ENCODE measurements around the gene MLST8. TPM values are rescaled to one million over a fixed set of nuclear protein-coding genes. Genes with fewer than 3 reads are reported as not detected.

MLST8 gene
- total and polyA plus RNA-seq, 2 donors (not counting 3 experiments of a cell fraction or from before 2014, with no cell fraction given): 36.9 to 129 TPM

DNA sequence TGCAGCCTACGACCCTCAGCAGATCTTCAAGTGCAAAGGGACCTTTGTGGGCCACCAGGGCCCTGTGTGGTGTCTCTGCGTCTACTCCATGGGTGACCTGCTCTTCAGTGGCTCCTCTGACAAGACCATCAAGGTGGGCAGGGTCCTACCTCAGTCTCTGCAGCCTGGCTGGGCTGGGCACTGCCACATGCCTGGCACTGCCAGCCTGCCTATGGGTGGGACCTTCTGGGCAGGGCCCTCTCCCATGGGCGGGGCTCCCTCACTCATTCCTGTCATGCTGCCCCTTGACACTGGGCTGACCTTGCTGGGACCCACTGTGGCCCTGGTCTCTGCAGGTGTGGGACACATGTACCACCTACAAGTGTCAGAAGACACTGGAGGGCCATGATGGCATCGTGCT is 31.3 kb upstream of the MLST8 start:
- Histone ChIP-seq H3K27ac (ENCODE audit: insufficient read depth, low read depth, low read length) (no peak overlapping the region), H3K79me2 (ENCODE audit: control insufficient read depth, insufficient read depth, low read length) (peaks cover 35% of the 10 kb centered on the region), H3K27me3 (ENCODE audit: control insufficient read depth in 2 of 2, insufficient read depth in 2 of 2, low read length in 2 of 2) (no peaks in the 10 kb centered on the region), H3K4me3 (replicated peaks in 1 of 3; ENCODE audit: insufficient read depth in 1 of 3, low read depth in 1 of 3, low read length in 3 of 3) (no peak overlapping the region), H4K20me1 (replicated peaks; ENCODE audit: control insufficient read depth, extremely low read depth, insufficient read depth, low read length) (no peaks in the 10 kb centered on the region), H3K4me2 (ENCODE audit: insufficient read depth, low read length) (no peak overlapping the region), H2AFZ (ENCODE audit: low read depth, low read length) (no peak overlapping the region), H3K4me1 (ENCODE audit: control insufficient read depth, extremely low read depth, insufficient read depth, low read length) (peaks cover 24% of the 10 kb centered on the region), H3K9me3 (replicated peaks; ENCODE audit: control insufficient read depth, insufficient read depth, low read length) (no peaks in the 10 kb centered on the region), H3K9ac (replicated peaks; ENCODE audit: extremely low read depth, insufficient read depth, low read length) (no peak overlapping the region), H3K36me3 (ENCODE audit: control insufficient read depth in 2 of 2, extremely low read depth in 1 of 2, insufficient read depth in 2 of 2, low read length in 2 of 2) (peaks cover 23 to 46% of the 10 kb centered on the region in 2 experiments), H3K9me1 (replicated peaks; ENCODE audit: control insufficient read depth, extremely low read depth, insufficient read depth, low read length) (no peaks in the 10 kb centered on the region)
- intact Hi-C loops (cut with micrococcal nuclease): no loop called here
- BruUV-seq (replicated peaks): no TSS peak
- ChIA-PET POLR2A (interaction anchor here (1.0 kb wide), 1 partner anchor 18 kb away, joined by 5 read pairs; the partner anchor contains the start of gene TRAF7), CTCF (interaction anchor here (1.2 kb wide), 2 partner anchors 15 to 20 kb away, joined by 3 to 4 read pairs; no protein-coding TSS in a partner anchor)
- DNase-seq (ENCODE audit: low read depth, low spot score) (no peak), FAIRE-seq (no peak)
- dilution Hi-C loops (cut with MboI; ENCODE audit: extremely low pct_ligation_motif_present, low sequenced_read_pairs): loop anchor here (25.0 kb wide), 1 partner anchor 137 kb away; the partner anchor contains the start of genes NHERF2, NTHL1 and TSC2
- TF ChIP-seq, protein P1, sequence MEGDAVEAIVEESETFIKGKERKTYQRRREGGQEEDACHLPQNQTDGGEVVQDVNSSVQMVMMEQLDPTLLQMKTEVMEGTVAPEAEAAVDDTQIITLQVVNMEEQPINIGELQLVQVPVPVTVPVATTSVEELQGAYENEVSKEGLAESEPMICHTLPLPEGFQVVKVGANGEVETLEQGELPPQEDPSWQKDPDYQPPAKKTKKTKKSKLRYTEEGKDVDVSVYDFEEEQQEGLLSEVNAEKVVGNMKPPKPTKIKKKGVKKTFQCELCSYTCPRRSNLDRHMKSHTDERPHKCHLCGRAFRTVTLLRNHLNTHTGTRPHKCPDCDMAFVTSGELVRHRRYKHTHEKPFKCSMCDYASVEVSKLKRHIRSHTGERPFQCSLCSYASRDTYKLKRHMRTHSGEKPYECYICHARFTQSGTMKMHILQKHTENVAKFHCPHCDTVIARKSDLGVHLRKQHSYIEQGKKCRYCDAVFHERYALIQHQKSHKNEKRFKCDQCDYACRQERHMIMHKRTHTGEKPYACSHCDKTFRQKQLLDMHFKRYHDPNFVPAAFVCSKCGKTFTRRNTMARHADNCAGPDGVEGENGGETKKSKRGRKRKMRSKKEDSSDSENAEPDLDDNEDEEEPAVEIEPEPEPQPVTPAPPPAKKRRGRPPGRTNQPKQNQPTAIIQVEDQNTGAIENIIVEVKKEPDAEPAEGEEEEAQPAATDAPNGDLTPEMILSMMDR (IDR thresholded peaks at IDR 0.05; ENCODE audit: extremely low read depth in 1 of 2, insufficient read depth in 1 of 2, low read depth in 1 of 2, low read length in 2 of 2): no peak
- TF ChIP-seq, protein P2, sequence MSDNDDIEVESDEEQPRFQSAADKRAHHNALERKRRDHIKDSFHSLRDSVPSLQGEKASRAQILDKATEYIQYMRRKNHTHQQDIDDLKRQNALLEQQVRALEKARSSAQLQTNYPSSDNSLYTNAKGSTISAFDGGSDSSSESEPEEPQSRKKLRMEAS (IDR thresholded peaks at IDR 0.05; ENCODE audit: insufficient read depth, insufficient read length): no peak
- no peak for TF ChIP-seq JUN (IDR thresholded peaks at IDR 0.05; ENCODE audit: borderline replicate concordance, insufficient read depth, insufficient read length, low read depth)
- TF ChIP-seq EZH2 (IDR thresholded peaks at IDR 0.05; ENCODE audit: borderline replicate concordance, low read depth, low read length, severe bottlenecking): no peak
- no peak for TF ChIP-seq GATA2 (IDR thresholded peaks at IDR 0.05; ENCODE audit: insufficient read depth, insufficient read length, low read depth, low read length)
- TF ChIP-seq MYC (IDR thresholded peaks at IDR 0.05; ENCODE audit: low read depth, low read length): no peak
- TF ChIP-seq POLR2AphosphoS5 (IDR thresholded peaks at IDR 0.05; ENCODE audit: insufficient read depth, low read depth, low read length): no peak
- TF ChIP-seq FOS (IDR thresholded peaks at IDR 0.05; ENCODE audit: borderline replicate concordance, insufficient read depth, low read length): no peak
- TF ChIP-seq POLR2A (IDR thresholded peaks at IDR 0.05; ENCODE audit: low read depth, low read length): no peak

Data from endothelial cell of umbilical vein (primary cell).